Measurements from ENCODE around the gene JUND.

The JUND gene

DNA sequence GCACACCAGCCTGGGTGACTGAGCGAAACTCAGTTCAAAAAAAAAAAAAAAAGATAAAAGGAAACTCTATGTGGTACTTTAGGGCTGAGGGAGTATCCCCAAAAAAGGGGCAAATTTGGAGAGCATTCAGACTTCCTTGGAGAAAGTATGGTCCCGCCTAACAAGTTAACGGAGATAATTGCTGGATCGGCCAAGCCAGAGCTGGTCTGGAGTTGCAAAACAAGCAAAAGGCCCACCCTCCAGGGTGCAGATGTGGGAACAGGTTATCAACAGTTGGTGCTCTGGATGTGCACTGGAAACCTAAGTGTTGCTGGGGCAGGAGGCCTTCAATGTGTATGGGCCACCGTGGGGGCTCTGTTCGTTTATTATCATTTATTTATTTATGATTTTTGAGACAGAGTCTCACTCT lies 10.0 kb downstream of the JUND start:
- no peak for DNase-seq
- no peaks in the 10 kb centered on the region for H3K27me3 ChIP-seq (ENCODE audit: insufficient read depth, low read depth, severe bottlenecking)
- no peaks in the 10 kb centered on the region for H3K9me3 ChIP-seq (ENCODE audit: severe bottlenecking)
- peaks cover 42% of the 10 kb centered on the region for H3K36me3 ChIP-seq
- H3K4me3 ChIP-seq (ENCODE audit: low read depth, low read length) = no peak overlapping the region
- H3K27ac ChIP-seq = no peak overlapping the region
- TF ChIP-seq, protein P1, sequence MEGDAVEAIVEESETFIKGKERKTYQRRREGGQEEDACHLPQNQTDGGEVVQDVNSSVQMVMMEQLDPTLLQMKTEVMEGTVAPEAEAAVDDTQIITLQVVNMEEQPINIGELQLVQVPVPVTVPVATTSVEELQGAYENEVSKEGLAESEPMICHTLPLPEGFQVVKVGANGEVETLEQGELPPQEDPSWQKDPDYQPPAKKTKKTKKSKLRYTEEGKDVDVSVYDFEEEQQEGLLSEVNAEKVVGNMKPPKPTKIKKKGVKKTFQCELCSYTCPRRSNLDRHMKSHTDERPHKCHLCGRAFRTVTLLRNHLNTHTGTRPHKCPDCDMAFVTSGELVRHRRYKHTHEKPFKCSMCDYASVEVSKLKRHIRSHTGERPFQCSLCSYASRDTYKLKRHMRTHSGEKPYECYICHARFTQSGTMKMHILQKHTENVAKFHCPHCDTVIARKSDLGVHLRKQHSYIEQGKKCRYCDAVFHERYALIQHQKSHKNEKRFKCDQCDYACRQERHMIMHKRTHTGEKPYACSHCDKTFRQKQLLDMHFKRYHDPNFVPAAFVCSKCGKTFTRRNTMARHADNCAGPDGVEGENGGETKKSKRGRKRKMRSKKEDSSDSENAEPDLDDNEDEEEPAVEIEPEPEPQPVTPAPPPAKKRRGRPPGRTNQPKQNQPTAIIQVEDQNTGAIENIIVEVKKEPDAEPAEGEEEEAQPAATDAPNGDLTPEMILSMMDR (IDR thresholded peaks at IDR 0.05; ENCODE audit: low read depth, low read length) = no peak

DNA sequence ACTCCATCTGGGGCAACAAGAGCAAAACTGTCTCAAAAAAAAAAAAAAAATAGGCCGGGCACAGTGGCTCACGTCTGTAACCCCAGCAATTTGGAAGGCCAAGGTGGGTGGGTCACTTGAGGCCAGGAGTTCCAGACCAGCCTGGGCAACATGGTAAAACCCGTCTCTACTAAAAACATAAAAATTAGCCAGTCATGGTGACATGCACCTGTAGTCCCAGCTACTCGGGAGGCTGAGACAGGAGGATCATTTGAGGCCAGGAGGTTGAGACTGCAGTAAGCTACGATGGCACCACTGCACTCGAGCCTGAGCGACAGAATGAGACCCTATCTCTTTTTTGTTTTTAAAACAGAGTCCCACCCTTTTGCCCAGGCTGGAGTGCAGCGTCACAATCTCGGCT lies 11.1 kb downstream of the JUND start:
- Histone ChIP-seq H3K36me3 (peaks cover 42% of the 10 kb centered on the region), H3K27me3 (ENCODE audit: insufficient read depth, low read depth, severe bottlenecking) (no peaks in the 10 kb centered on the region), H3K27ac (no peak overlapping the region), H3K9me3 (ENCODE audit: severe bottlenecking) (no peaks in the 10 kb centered on the region), H3K4me3 (ENCODE audit: low read depth, low read length) (no peak overlapping the region)
- TF ChIP-seq, protein P1 (IDR thresholded peaks at IDR 0.05; ENCODE audit: low read depth, low read length) = no peak
- no peak for DNase-seq

- Histone ChIP-seq H3K36me3 (peaks cover 39% of the 10 kb centered on the region), H3K27me3 (ENCODE audit: insufficient read depth, low read depth, severe bottlenecking) (no peaks in the 10 kb centered on the region), H3K9me3 (ENCODE audit: severe bottlenecking) (no peaks in the 10 kb centered on the region), H3K27ac (no peak overlapping the region), H3K4me3 (ENCODE audit: low read depth, low read length) (no peak overlapping the region)
- TF ChIP-seq, protein P1 (IDR thresholded peaks at IDR 0.05; ENCODE audit: low read depth, low read length) = no peak
- no peak for DNase-seq
Measured at GRCh38 chr19:18269070-18269723, 12.2 kb downstream of the JUND start.

- H3K36me3 ChIP-seq = peaks cover 30% of the 10 kb centered on the region
Measured at GRCh38 chr19:18266771-18267686, 14.4 kb downstream of the JUND start.

DNA sequence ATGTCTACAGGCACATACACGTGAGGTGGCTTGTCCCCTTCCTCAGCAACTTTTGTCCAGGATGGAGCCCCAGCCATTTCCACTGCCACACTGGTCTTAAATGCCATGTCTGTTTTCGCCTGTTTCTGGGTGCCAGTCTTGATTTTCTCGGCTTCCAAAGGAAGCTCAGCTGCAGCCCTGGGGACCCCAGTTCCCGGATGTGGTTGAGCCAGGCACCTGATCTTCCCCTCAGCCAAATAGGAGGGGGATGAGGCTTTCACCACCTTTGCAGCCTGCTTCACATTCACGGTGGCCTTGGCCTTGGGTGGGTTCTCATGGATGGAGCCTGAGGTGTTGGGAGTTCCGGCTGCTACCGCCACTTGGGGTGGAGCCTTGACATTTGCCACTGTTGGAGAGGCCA lies 15.8 kb downstream of the JUND start:
- no peak overlapping the region for H3K27ac ChIP-seq
- H3K36me3 ChIP-seq = peaks cover 30% of the 10 kb centered on the region
- DNase-seq = no peak
- no peaks in the 10 kb centered on the region for H3K27me3 ChIP-seq (ENCODE audit: insufficient read depth, low read depth, severe bottlenecking)
- H3K4me3 ChIP-seq (ENCODE audit: low read depth, low read length) = no peak overlapping the region
- TF ChIP-seq, protein P1 (IDR thresholded peaks at IDR 0.05; ENCODE audit: low read depth, low read length) = no peak
- no peaks in the 10 kb centered on the region for H3K9me3 ChIP-seq (ENCODE audit: severe bottlenecking)

More at GRCh38 chr19:18266771-18267686, 14.4 kb downstream of the JUND start:
- Histone ChIP-seq H3K9me3 (ENCODE audit: severe bottlenecking) (no peaks in the 10 kb centered on the region), H3K27ac (no peak overlapping the region), H3K27me3 (ENCODE audit: insufficient read depth, low read depth, severe bottlenecking) (no peaks in the 10 kb centered on the region), H3K4me3 (ENCODE audit: low read depth, low read length) (no peak overlapping the region)
- TF ChIP-seq, protein P1 (IDR thresholded peaks at IDR 0.05; ENCODE audit: low read depth, low read length) = no peak
- no peak for DNase-seq
